AG10803 (cell line): ENCODE results near the gene RSPH10B2.
"Not testable (repeated sequence)": the region's sequence is repeated elsewhere in the genome, so short reads cannot be mapped to it uniquely, and the experiment has no call there.

Experiments
- DNase-seq: peaks from one replicate; pipeline ENCODE4 v3.0.0; 2010; ENCODE audit warnings: low read depth
- H3K4me3 ChIP-seq: 2 replicates; pipeline ENCODE4 v1.5.1; 2011; ENCODE audit warnings: mild to moderate bottlenecking, low read length, control low read depth
- CTCF ChIP-seq: conservative IDR thresholded peaks from 2 replicates; pipeline ENCODE4 v1.5.1; 2011; ENCODE audit warnings: mild to moderate bottlenecking, low read length, control low read depth, inconsistent platforms

The RSPH10B2 gene

GRCh38 chr7:6794276-6794675, 40.4 kb downstream of the RSPH10B2 start:
- DNase-seq, H3K4me3 ChIP-seq: not testable (repeated sequence)

GRCh38 chr7:6797218-6797617, 43.3 kb downstream of the RSPH10B2 start:
- not testable (repeated sequence) for H3K4me3 ChIP-seq, DNase-seq

GRCh38 chr7:6798047-6798446, 44.1 kb downstream of the RSPH10B2 start:
- DNase-seq, H3K4me3 ChIP-seq: not testable (repeated sequence)

- not testable (repeated sequence) for DNase-seq, H3K4me3 ChIP-seq
These were observed 46.0 kb downstream of the RSPH10B2 start for GRCh38 chr7:6799887-6800286.

- not testable (repeated sequence) for H3K4me3 ChIP-seq, DNase-seq
These were observed 46.4 kb downstream of the RSPH10B2 start for GRCh38 chr7:6800331-6800730.

GRCh38 chr7:6807393-6807918, 53.6 kb downstream of the RSPH10B2 start:
- not testable (repeated sequence) for DNase-seq, H3K4me3 ChIP-seq

GRCh38 chr7:6807959-6808358, 54.1 kb downstream of the RSPH10B2 start:
- DNase-seq, H3K4me3 ChIP-seq: not testable (repeated sequence)

GRCh38 chr7:6813011-6813410, 59.1 kb downstream of the RSPH10B2 start:
- not testable (repeated sequence) for H3K4me3 ChIP-seq

GRCh38 chr7:6815470-6815869, 61.6 kb downstream of the RSPH10B2 start:
- not testable (repeated sequence) for DNase-seq, H3K4me3 ChIP-seq

More at GRCh38 chr7:6813011-6813410, 59.1 kb downstream of the RSPH10B2 start:
- not testable (repeated sequence) for DNase-seq

- not testable (repeated sequence) for DNase-seq, H3K4me3 ChIP-seq
These were observed 67.7 kb downstream of the RSPH10B2 start for GRCh38 chr7:6821622-6822021.

GRCh38 chr7:6825236-6826125, 71.6 kb downstream of the RSPH10B2 start:
- H3K4me3 ChIP-seq: peak overlapping the region; percentile 53
- not testable (repeated sequence) for DNase-seq

- DNase-seq: peak; percentile 59
- H3K4me3 ChIP-seq: peak within 1 kb of the TSS; percentile 64
- TF ChIP-seq CTCF: peak; percentile 32
These were observed 72.2 kb downstream of the RSPH10B2 start, which contains the start of gene CCZ1B for GRCh38 chr7:6826151-6826550. CCZ1B (minus strand) TSS chr7:6826275; CDS start chr7:6826197, 78 bp downstream.

GRCh38 chr7:6827180-6827579, 73.3 kb downstream of the RSPH10B2 start:
- DNase-seq, H3K4me3 ChIP-seq: not testable (repeated sequence)

- not testable (repeated sequence) for H3K4me3 ChIP-seq, DNase-seq
These were observed 75.7 kb downstream of the RSPH10B2 start for GRCh38 chr7:6829616-6830015.

- peak; percentile 6 for DNase-seq
- not testable (repeated sequence) for H3K4me3 ChIP-seq
These were observed 76.1 kb downstream of the RSPH10B2 start for GRCh38 chr7:6830026-6830425.
